Heart right ventricle (tissue), 16 donors: ENCODE measurements around the gene DNAJC11. TPM values are rescaled to one million over a fixed set of nuclear protein-coding genes. Genes with fewer than 3 reads are reported as not detected.

Experiments
- ATAC-seq, 8 donors: fragments of 200-7000 bp; cut with Tn5 transposase; one replicate each; pipeline ENCODE4 v1.9.1; 2020; ENCODE audit warnings: mild to moderate bottlenecking in 8 of 8, moderate library complexity in 8 of 8, moderate number of reproducible peaks in 1 of 8
- DNase-seq, 2 donors: peaks; one replicate each; pipeline ENCODE4 v3.0.0-alpha.2; 2020
- H3K27ac ChIP-seq, 10 donors: fragments of 200-600 bp; sonication (generic) in 2 of 10; one replicate each; pipeline versions ENCODE4 v1.5.0 to v1.8.0; 2020 to 2022; ENCODE audit warnings: mild to moderate bottlenecking in 3 of 10
- H3K27me3 ChIP-seq, 7 donors: fragments of 200-600 bp; one replicate each; pipeline ENCODE4 v1.8.0; 2021 to 2022; ENCODE audit warnings: mild to moderate bottlenecking in 2 of 7
- H3K36me3 ChIP-seq, 9 donors: fragments of 200-600 bp; sonication (generic) in 1 of 9; one replicate each; pipeline versions ENCODE4 v1.5.0 to v1.8.0; 2020 to 2022; ENCODE audit warnings: mild to moderate bottlenecking in 2 of 9
- H3K4me1 ChIP-seq, 9 donors: fragments of 200-600 bp; sonication (generic) in 1 of 9; one replicate each; pipeline versions ENCODE4 v1.5.0 to v1.8.0; 2020 to 2022; ENCODE audit warnings: mild to moderate bottlenecking in 4 of 9
- H3K4me3 ChIP-seq, 10 donors: fragments of 200-600 bp; sonication (generic) in 2 of 10; one replicate each; pipeline versions ENCODE4 v1.5.0 to v1.8.0; 2020 to 2022; ENCODE audit warnings: mild to moderate bottlenecking in 7 of 10, moderate library complexity in 2 of 10
- H3K9me3 ChIP-seq, 11 donors: fragments of 200-600 bp in 10 of 11; sonication (generic) in 2 of 11; one replicate each; pipeline versions ENCODE4 v1.5.0 to v1.8.0; 2013 to 2022; ENCODE audit warnings: mild to moderate bottlenecking in 2 of 11, control low read depth in 1 of 11, moderate library complexity in 1 of 11
- CTCF ChIP-seq, 9 donors: fragments of 200-600 bp; sonication (generic) in 2 of 9; IDR thresholded peaks; one replicate each; pipeline versions ENCODE4 v1.5.0 to v1.8.0; 2021 to 2022; ENCODE audit warnings: antibody characterized with exemption in 9 of 9, mild to moderate bottlenecking in 5 of 9, moderate library complexity in 1 of 9
- WGBS, 2 donors: extraction: QIAGEN DNeasy Blood & Tissue Kit; methylation state at CpG; one replicate each; pipeline ENCODE4 v1.1.7; 2013; ENCODE audit warnings: inconsistent platforms in 1 of 2; 5-methylcytosine and 5-hydroxymethylcytosine counted together
- intact Hi-C, 10 donors: fragments of 100-400 bp; cut with DNase I; formaldehyde crosslinking; loops; one replicate each; pipeline versions ENCODE4 v1.11.1 to v1.14.2; 2022
- polyA plus RNA-seq, 2 donors: library from polyadenylated mRNA; stranded (reverse); fragments of 200-250 nt; gene quantifications; one replicate each; pipeline ENCODE4 v1.2.3, GENCODE V29; 2013
- total RNA-seq, 10 donors: library from RNA; stranded (reverse); fragmentation: NEBNext Ultra II Directional in 3 of 10; extraction: Animal tissue kit (Norgen Biotek cat#: 25700) in 3 of 10; gene quantifications; one replicate each; pipeline versions ENCODE4 v1.2.1 to v1.2.4, GENCODE V29; 2021 to 2023
- donor health status: Arrhythmogenic right ventricular cardiomyopathy.
- donor health status: ischemic (EF 13 %, LVEDD 7.1; RV severe dilation, severe dysfunction).
- donor health status: healthy with polysubstance abuse.
- donor health status: DM: no; HTN: yes; CAD: no.
- donor health status: DM: no; HTN: no; CAD: no.
- donor health status: ischemic (EF 25% LVEDD 6.9; RV normal size, moderate dysfunction).
- donor health status: ischemic (EF 25% LVEDD 5.7; RV mildly dilated, moderate dysfunction).
- donor health status: healthy.
- donor health status: DM: yes; HTN: yes; CAD: no.
- donor health status: Ischemic cardiomyopathy.
- donor health status: ischemic (EF 35%, LVEDD 5.7; RV mildly dilated, moderate dysfunction).
- donor health status: nonischemic (EF 11% LVEDD 7.7; RV severe dilation, severe dysfunction).
- donor health status: DM: yes; HTN: yes; CAD: no.
- donor health status: PGD.
- donor health status: ischemic (EF 29% LVEDD 5.4; RV normal size, mild dysfunction).
- donor health status: nonischemic (EF 23%, LVEDD 6.1; RV moderate dilation, normal function).

Gene DNAJC11
- total and polyA plus RNA-seq, 12 donors = 31.2 to 80.6 (median 71.9) TPM

- Histone ChIP-seq H3K27me3 (no peaks in the 10 kb centered on the region), H3K36me3 (peaks cover 0 to 37% (median 12%) of the 10 kb centered on the region in 9 donors), H3K4me1 (peaks cover 0 to 19% (median 9%) of the 10 kb centered on the region in 9 donors), H3K27ac (no peak overlapping the region), H3K9me3 (no peaks in the 10 kb centered on the region), H3K4me3 (no peak overlapping the region)
- WGBS, 2 donors = 87% methylated on average over 3 of the region's 3 CpGs
- no peak for ATAC-seq
- intact Hi-C loops = no loop called here
- no peak for TF ChIP-seq CTCF (IDR thresholded peaks at IDR 0.05)
- DNase-seq = no peak
These were observed 18.2 kb downstream of the DNAJC11 start for GRCh38 chr1:6683434-6683833.

DNA sequence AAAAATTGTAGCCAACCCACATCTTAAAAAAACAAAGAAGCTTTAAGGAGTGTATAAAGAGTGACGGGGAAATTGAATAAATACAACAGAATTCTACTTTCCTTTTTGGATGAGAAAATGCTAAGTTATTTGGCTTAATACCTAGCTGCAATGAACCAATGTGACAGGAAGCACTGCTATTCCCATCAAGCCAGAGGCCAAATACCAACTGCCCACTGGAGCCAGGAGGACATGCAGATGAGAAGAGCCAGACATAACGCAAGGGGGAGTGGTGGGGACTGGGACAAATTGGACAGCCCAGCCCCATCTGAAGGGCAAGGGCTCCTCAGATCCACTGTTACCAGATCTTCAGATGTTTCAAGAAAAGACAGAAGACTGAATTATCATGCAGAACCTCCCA is 25.7 kb downstream of the DNAJC11 start:
- H3K36me3 ChIP-seq = peaks cover 0 to 90% (median 25%) of the 10 kb centered on the region in 9 donors

DNA sequence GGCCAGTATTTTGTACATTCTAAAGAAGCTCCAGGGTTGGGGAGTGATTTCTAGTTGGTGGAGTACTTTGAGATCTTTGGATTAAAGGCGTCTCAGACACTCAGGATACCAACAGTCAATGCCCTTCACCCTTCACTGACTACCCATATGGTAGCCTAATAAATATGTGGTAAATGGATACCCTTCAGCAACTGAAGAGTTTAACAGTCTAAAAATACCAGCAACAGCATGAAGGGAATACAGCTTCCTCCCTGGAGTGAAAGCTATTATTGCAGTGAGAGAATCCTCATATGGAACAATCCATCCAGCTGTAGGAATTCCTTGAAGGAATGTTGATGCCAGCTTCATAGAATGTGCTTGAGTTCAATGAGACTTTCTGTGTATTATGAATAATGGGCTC is 26.8 kb downstream of the DNAJC11 start:
- peak overlapping the region in 2 of 10 donors; percentile 13 to 48 for H3K27ac ChIP-seq
- intact Hi-C loops = no loop called here
- DNase-seq (no peak), ATAC-seq (no peak)
- H3K9me3 ChIP-seq = no peaks in the 10 kb centered on the region
- no peak overlapping the region for H3K4me3 ChIP-seq
- 83 to 88% methylated on average over 1 of the region's 1 CpG for WGBS, 2 donors
- no peaks in the 10 kb centered on the region for H3K27me3 ChIP-seq
- H3K4me1 ChIP-seq = peaks cover 0 to 38% (median 7%) of the 10 kb centered on the region in 9 donors
- TF ChIP-seq CTCF (IDR thresholded peaks at IDR 0.05) = no peak
- peaks cover 0 to 84% (median 24%) of the 10 kb centered on the region in 9 donors for H3K36me3 ChIP-seq

More for the DNA sequence above, 25.7 kb downstream of the DNAJC11 start:
- 71 to 75% methylated on average over 2 of the region's 2 CpGs for WGBS, 2 donors
- peaks cover 0 to 38% (median 7%) of the 10 kb centered on the region in 9 donors for H3K4me1 ChIP-seq
- intact Hi-C loops = no loop called here
- ATAC-seq = peak in 1 of 8 donors; percentile 36
- no peak overlapping the region for H3K4me3 ChIP-seq
- no peaks in the 10 kb centered on the region for H3K9me3 ChIP-seq
- H3K27ac ChIP-seq = no peak overlapping the region
- DNase-seq = no peak
- no peaks in the 10 kb centered on the region for H3K27me3 ChIP-seq
- no peak for TF ChIP-seq CTCF (IDR thresholded peaks at IDR 0.05)

- H3K4me1 ChIP-seq = peaks cover 0 to 38% (median 7%) of the 10 kb centered on the region in 9 donors
- DNase-seq = no peak
- ATAC-seq = no peak
- no peaks in the 10 kb centered on the region for H3K9me3 ChIP-seq
- H3K4me3 ChIP-seq = no peak overlapping the region
- H3K27me3 ChIP-seq = no peaks in the 10 kb centered on the region
- TF ChIP-seq CTCF (IDR thresholded peaks at IDR 0.05) = no peak
- 88 to 96% methylated on average over 5 of the region's 5 CpGs for WGBS, 2 donors
- H3K36me3 ChIP-seq = peaks cover 0 to 75% (median 18%) of the 10 kb centered on the region in 9 donors
- H3K27ac ChIP-seq = peak overlapping the region in 3 of 10 donors; percentile 24 to 73 (median 55)
- intact Hi-C loops = no loop called here
These were observed 27.7 kb downstream of the DNAJC11 start for GRCh38 chr1:6673816-6674398.
